ENCODE data around the gene TENM4. TPM values are rescaled to one million over a fixed set of nuclear protein-coding genes. Genes with fewer than 3 reads are reported as not detected.

TENM4 gene
- total and polyA plus RNA-seq, 2 of the 8 experiments (the other 6 are each of a cell fraction or from before 2014, with no cell fraction given) = 3.5 to 7.2 TPM

- Histone ChIP-seq H4K5ac (ENCODE audit: insufficient read length, low read depth, low read length) (no peak overlapping the region), H3K4me2 (ENCODE audit: insufficient read depth in 1 of 2, low read depth in 2 of 2, low read length in 2 of 2) (peak overlapping the region; percentile 5 to 24; a peak in 2 of 4 replicates), H2BK20ac (ENCODE audit: low read length) (no peak overlapping the region), H4K20me1 (replicated peaks in 1 of 2; ENCODE audit: control insufficient read depth in 1 of 2, insufficient read depth in 2 of 2, low read length in 2 of 2) (no peaks in the 10 kb centered on the region), H2BK5ac (ENCODE audit: low read depth, low read length) (no peak overlapping the region), H3K27me3 (replicated peaks in 1 of 4; ENCODE audit: control insufficient read depth in 3 of 4, extremely low read depth in 1 of 4, insufficient read depth in 3 of 4, low read length in 3 of 4) (no peaks in the 10 kb centered on the region), H3K14ac (ENCODE audit: insufficient read length) (no peak overlapping the region), H2AFZ (ENCODE audit: low read length) (no peak overlapping the region), H3K56ac (replicated peaks; ENCODE audit: insufficient read length, low read depth, low read length) (no peak overlapping the region), H4K8ac (ENCODE audit: extremely low read depth, insufficient read depth, low read length) (no peak overlapping the region), H3K9ac (replicated peaks in 1 of 4; ENCODE audit: extremely low read depth in 1 of 4, low read depth in 3 of 4, low read length in 3 of 4) (no peak overlapping the region), H3K9me3 (ENCODE audit: insufficient read depth in 2 of 2, low read depth in 1 of 2, low read length in 1 of 2) (no peaks in the 10 kb centered on the region), H3K23ac (ENCODE audit: insufficient read length) (no peak overlapping the region), H3K4me3 (ENCODE audit: extremely low read depth in 1 of 4, insufficient read depth in 2 of 4, low read depth in 3 of 4, low read length in 4 of 4) (no peak overlapping the region), H3K4ac (replicated peaks; ENCODE audit: insufficient read length, low read depth, low read length) (no peak overlapping the region), H3K79me2 (ENCODE audit: control insufficient read depth in 1 of 2, insufficient read depth in 2 of 2, low read length in 2 of 2) (no peaks in the 10 kb centered on the region), H4K91ac (replicated peaks; ENCODE audit: insufficient read length, low read length) (no peak overlapping the region), H2BK15ac (ENCODE audit: low read length) (no peak overlapping the region), H2BK12ac (ENCODE audit: low read depth, low read length) (no peak overlapping the region), H2BK120ac (replicated peaks; ENCODE audit: low read depth, low read length) (no peak overlapping the region), H2AK5ac (ENCODE audit: low read depth, low read length) (no peak overlapping the region), H3K27ac (ENCODE audit: low read depth, low read length) (no peak overlapping the region), H3K36me3 (ENCODE audit: control insufficient read depth in 2 of 4, insufficient read depth in 4 of 4, low read length in 3 of 4) (no peaks in the 10 kb centered on the region), H3K18ac (ENCODE audit: extremely low read depth, low read length) (no peak overlapping the region), H3K79me1 (ENCODE audit: low read depth, low read length) (no peaks in the 10 kb centered on the region), H3K4me1 (replicated peaks in 1 of 4; ENCODE audit: control insufficient read depth in 3 of 4, insufficient read depth in 4 of 4, low read length in 3 of 4) (peaks cover 0 to 9% (median 5%) of the 10 kb centered on the region in 4 experiments; a peak in 3 of 7 replicates), H3K23me2 (ENCODE audit: low read depth, low read length) (no peaks in the 10 kb centered on the region; the same call in 1 of the 2 replicates)
- TF ChIP-seq GTF2F1 (IDR thresholded peaks at IDR 0.05; ENCODE audit: borderline replicate concordance, low read depth, low read length) (no peak), RAD21 (IDR thresholded peaks at IDR 0.05 in 1 of 2, conservative IDR thresholded peaks at IDR 0.05 in 1 of 2; ENCODE audit: low read depth in 2 of 2, low read length in 2 of 2) (peak in 1 of 2 experiments; percentile 2; a peak in 1 of 4 replicates)
- ChIA-PET POLR2A (ENCODE audit: partially characterized antibody) (no interaction called here), CTCF (ENCODE audit: partially characterized antibody) (interaction anchor here (0.7 to 3.5 kb wide), 4 partner anchors 12 to 117 kb away, joined by 3 to 17 read pairs (median 3); no protein-coding TSS in a partner anchor)
- peak in 1 of 2 experiments; percentile 50 for DNase-seq (ENCODE audit: low read depth in 1 of 2, low spot score in 2 of 2)
- no peak for FAIRE-seq
- 78% methylated on average over 7 of the region's 7 CpGs; no CpG with 5 or more reads in 1 of the 2 experiments for WGBS, 2 experiments (ENCODE audit: extremely low coverage in 1 of 2, insufficient coverage in 1 of 2, insufficient read length in 1 of 2, insufficient replicate concordance in 2 of 2, low coverage in 1 of 2, low lambda C conversion rate in 2 of 2, missing lambda C conversion rate in 1 of 2)
Measured at GRCh38 chr11:79174045-79175008, 266.5 kb downstream of the TENM4 start.
